ENCODE results near the gene ECSIT. TPM values are rescaled to one million over a fixed set of nuclear protein-coding genes. Genes with fewer than 3 reads are reported as not detected.
"Not testable (repeated sequence)": the region's sequence is repeated elsewhere in the genome, so short reads cannot be mapped to it uniquely, and the experiment has no call there.

Gene ECSIT
- polyA plus RNA-seq, 1 donor from 2014 or later = 98.3 TPM

- no peaks in the 10 kb centered on the region for H3K9me3 ChIP-seq (ENCODE audit: low read length)
- no peak overlapping the region for H3K27ac ChIP-seq (ENCODE audit: low read length)
- TF ChIP-seq TAF1 (IDR thresholded peaks at IDR 0.05; ENCODE audit: low read depth) = no peak
Observed at GRCh38 chr19:11475861-11476260, 53.1 kb downstream of the ECSIT start.

GRCh38 chr19:11475343-11475742 lies 53.6 kb downstream of the ECSIT start:
- not testable (repeated sequence) for H2AFZ ChIP-seq (ENCODE audit: low read depth, low read length); H3K27me3 ChIP-seq (ENCODE audit: insufficient read depth, low read depth, low read length); H3K9ac ChIP-seq (ENCODE audit: low read length); H3K9me2 ChIP-seq (ENCODE audit: insufficient read depth, low read length); H3K36me3 ChIP-seq (ENCODE audit: insufficient read depth, low read length); H3F3A ChIP-seq (ENCODE audit: insufficient read depth, low read length, poor library complexity, severe bottlenecking); H4K20me1 ChIP-seq (ENCODE audit: insufficient read depth); H3K4me2 ChIP-seq (ENCODE audit: low read length); H3K9me3 ChIP-seq (ENCODE audit: low read length); H3K4me3 ChIP-seq (ENCODE audit: low read length); H3K27ac ChIP-seq (ENCODE audit: low read length)
- H3K79me2 ChIP-seq (replicated peaks; ENCODE audit: insufficient read depth, low read length) = peaks cover 58% of the 10 kb centered on the region

More at GRCh38 chr19:11475861-11476260, 53.1 kb downstream of the ECSIT start:
- Histone ChIP-seq H2AFZ (ENCODE audit: low read depth, low read length) (no peak overlapping the region), H3K36me3 (ENCODE audit: insufficient read depth, low read length) (no peaks in the 10 kb centered on the region), H3K9ac (ENCODE audit: low read length) (no peak overlapping the region), H3K79me2 (replicated peaks; ENCODE audit: insufficient read depth, low read length) (peaks cover 58% of the 10 kb centered on the region), H3K4me3 (ENCODE audit: low read length) (no peak overlapping the region), H4K20me1 (ENCODE audit: insufficient read depth) (no peaks in the 10 kb centered on the region), H3K9me2 (ENCODE audit: insufficient read depth, low read length) (no peaks in the 10 kb centered on the region), H3K4me2 (ENCODE audit: low read length) (no peak overlapping the region), H3K27me3 (ENCODE audit: insufficient read depth, low read depth, low read length) (no peaks in the 10 kb centered on the region), H3F3A (ENCODE audit: insufficient read depth, low read length, poor library complexity, severe bottlenecking) (no peaks in the 10 kb centered on the region)

GRCh38 chr19:11473725-11474124 lies 55.2 kb downstream of the ECSIT start:
- no peak overlapping the region for H3K4me2 ChIP-seq (ENCODE audit: low read length)
- no peaks in the 10 kb centered on the region for H4K20me1 ChIP-seq (ENCODE audit: insufficient read depth)
- no peaks in the 10 kb centered on the region for H3K9me3 ChIP-seq (ENCODE audit: low read length)
- peaks cover 46% of the 10 kb centered on the region for H3K79me2 ChIP-seq (replicated peaks; ENCODE audit: insufficient read depth, low read length)
- H3F3A ChIP-seq (ENCODE audit: insufficient read depth, low read length, poor library complexity, severe bottlenecking) = no peaks in the 10 kb centered on the region
- no peaks in the 10 kb centered on the region for H3K36me3 ChIP-seq (ENCODE audit: insufficient read depth, low read length)
- H3K9ac ChIP-seq (ENCODE audit: low read length) = no peak overlapping the region
- no peaks in the 10 kb centered on the region for H3K27me3 ChIP-seq (ENCODE audit: insufficient read depth, low read depth, low read length)
- H3K4me3 ChIP-seq (ENCODE audit: low read length) = no peak overlapping the region
- H3K9me2 ChIP-seq (ENCODE audit: insufficient read depth, low read length) = no peaks in the 10 kb centered on the region
- no peak for TF ChIP-seq REST (IDR thresholded peaks at IDR 0.05; ENCODE audit: borderline replicate concordance)
- TF ChIP-seq POLR2AphosphoS5 (IDR thresholded peaks at IDR 0.05) = no peak
- TF ChIP-seq EZH2 (IDR thresholded peaks at IDR 0.05; ENCODE audit: borderline replicate concordance, insufficient read depth, low read length, poor library complexity, severe bottlenecking) = no peak
- TF ChIP-seq EP300 (conservative IDR thresholded peaks at IDR 0.05; ENCODE audit: poor library complexity, severe bottlenecking) = no peak
- TF ChIP-seq CTCF (IDR thresholded peaks at IDR 0.05; ENCODE audit: poor library complexity, severe bottlenecking) = no peak
- TF ChIP-seq MXI1 (conservative IDR thresholded peaks at IDR 0.05; ENCODE audit: poor library complexity, severe bottlenecking) = no peak
- no peak for TF ChIP-seq SMC3 (conservative IDR thresholded peaks at IDR 0.05; ENCODE audit: poor library complexity)
- no peak for TF ChIP-seq RAD21 (conservative IDR thresholded peaks at IDR 0.05)
- TF ChIP-seq TAF1 (IDR thresholded peaks at IDR 0.05; ENCODE audit: low read depth) = no peak
- no peak overlapping the region for H2AFZ ChIP-seq (ENCODE audit: low read depth, low read length)
- no peak overlapping the region for H3K27ac ChIP-seq (ENCODE audit: low read length)

DNA sequence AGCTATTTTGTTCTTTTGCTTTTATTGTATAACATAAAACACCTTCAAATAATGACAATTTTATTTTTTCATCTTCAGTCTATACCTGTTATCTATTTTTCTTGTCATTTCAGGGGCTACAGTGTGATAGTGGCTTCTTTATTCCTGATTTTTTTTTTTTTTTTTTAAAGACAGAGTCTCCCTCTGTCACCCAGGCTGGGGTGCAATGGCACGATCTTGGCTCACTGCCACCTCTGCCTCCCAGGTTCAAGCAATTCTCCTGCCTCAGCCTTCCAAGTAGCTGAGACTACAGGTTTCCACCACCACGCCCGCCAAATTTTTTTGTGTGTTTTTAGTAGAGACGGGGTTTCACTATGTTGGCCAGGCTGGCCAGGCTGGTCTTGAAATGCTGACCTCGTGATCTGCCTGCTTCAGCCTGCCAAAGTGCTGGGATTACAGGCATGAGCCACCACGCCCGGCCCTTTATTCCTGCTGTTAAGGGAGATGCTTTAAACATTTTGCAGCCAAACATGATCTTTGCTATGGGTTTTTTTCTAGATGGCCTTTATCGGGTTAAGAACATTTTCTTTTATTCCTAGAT lies 60.6 kb downstream of the ECSIT start:
- not testable (repeated sequence) for H3K9me2 ChIP-seq (ENCODE audit: insufficient read depth, low read length); H3K36me3 ChIP-seq (ENCODE audit: insufficient read depth, low read length); H3K4me3 ChIP-seq (ENCODE audit: low read length); H2AFZ ChIP-seq (ENCODE audit: low read depth, low read length); H3K27me3 ChIP-seq (ENCODE audit: insufficient read depth, low read depth, low read length); H3K9me3 ChIP-seq (ENCODE audit: low read length); H3K9ac ChIP-seq (ENCODE audit: low read length); H3K27ac ChIP-seq (ENCODE audit: low read length); H3F3A ChIP-seq (ENCODE audit: insufficient read depth, low read length, poor library complexity, severe bottlenecking); H4K20me1 ChIP-seq (ENCODE audit: insufficient read depth); H3K4me2 ChIP-seq (ENCODE audit: low read length)
- peaks cover 19% of the 10 kb centered on the region for H3K79me2 ChIP-seq (replicated peaks; ENCODE audit: insufficient read depth, low read length)

All from neural cell (in vitro differentiated cells).